Measurements from ENCODE around the gene GOLGA1.
"Not testable (repeated sequence)": the region's sequence is repeated elsewhere in the genome, so short reads cannot be mapped to it uniquely, and the experiment has no call there.

DNA sequence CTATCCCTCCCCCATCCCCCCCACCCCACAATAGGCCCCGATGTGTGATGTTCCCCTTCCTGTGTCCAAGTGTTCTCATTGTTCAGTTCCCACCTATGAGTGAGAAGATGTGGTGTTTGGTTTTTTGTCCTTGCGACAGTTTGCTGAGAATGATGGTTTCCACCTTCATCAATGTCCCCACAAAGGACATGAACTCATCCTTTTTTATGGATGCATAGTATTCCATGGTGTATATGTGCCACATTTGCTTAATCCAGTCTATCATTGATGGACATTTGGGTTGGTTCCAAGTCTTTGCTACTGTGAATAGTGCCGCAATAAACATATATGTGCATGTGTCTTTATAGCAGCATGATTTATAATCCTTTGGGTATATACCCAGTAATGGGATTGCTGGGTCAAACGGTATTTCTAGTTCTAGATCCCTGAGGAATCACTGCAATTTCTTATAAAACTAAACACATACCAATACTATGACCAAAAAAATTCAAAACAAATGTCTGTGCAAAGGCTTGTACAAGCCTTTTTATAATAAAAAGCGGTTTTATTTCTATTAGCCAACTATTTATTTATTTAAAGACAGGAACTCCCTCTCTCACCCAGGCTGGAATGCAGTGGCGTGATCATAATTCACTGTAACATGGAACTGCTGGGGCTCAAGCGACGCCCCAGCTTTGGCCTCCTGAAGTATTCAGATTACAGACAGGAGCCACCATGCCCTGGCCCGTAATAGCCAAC lies 19.0 kb upstream of the GOLGA1 start:
- TF ChIP-seq EZH2 (IDR thresholded peaks at IDR 0.05); POLR2AphosphoS5 (IDR thresholded peaks at IDR 0.05; ENCODE audit: borderline replicate concordance, low read depth, low read length): not testable (repeated sequence)

Measured in SK-N-MC (cell line).